ENCODE measurements around the gene AATK.

The AATK gene

GRCh38 chr17:81166033-81166492 lies at the start of gene AATK:
Gene AATK (minus strand): TSS chr17:81166221. CDS start chr17:81165992, 229 bp downstream.
- DNase-seq: no peak

DNA sequence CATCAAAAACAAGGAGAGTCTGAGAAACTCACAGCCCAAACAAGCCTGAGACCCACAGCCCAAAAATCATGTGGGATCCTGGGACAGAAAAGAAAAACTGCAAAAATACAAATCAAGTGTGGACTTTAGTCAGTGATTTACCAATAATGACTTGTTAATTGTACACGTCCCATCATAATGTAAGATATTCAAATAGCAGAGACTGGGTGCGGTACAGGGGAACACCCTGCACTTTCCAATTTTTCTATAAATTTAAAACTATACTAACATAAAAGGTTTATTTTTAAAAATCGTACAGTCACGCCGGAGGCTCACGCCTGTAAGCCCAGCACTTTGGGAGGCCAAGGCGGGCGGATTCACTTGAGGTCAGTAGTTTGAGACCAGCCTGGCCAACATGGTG lies 48.0 kb upstream of the AATK start:
- no peak for DNase-seq

DNA sequence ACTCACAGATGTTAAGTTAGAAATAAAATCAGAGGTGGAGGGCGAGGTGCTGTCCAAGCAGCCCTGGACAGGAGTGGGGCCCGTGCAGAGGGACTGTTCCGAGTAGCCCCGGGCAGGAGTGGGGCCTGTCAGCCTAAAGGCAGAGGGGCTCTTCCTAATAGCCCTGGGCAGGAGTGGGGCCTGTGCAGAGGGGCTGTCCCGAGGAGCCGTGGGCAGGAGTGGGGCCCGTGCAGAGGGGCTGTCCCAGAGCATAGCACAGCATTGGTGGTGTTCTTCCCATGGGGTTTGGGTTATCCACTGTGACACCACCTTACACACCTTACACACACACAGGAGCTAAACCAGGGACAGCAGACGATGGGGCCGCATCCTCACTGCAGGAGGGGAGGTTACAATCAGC lies 46.3 kb upstream of the AATK start:
- no peak for DNase-seq

DNA sequence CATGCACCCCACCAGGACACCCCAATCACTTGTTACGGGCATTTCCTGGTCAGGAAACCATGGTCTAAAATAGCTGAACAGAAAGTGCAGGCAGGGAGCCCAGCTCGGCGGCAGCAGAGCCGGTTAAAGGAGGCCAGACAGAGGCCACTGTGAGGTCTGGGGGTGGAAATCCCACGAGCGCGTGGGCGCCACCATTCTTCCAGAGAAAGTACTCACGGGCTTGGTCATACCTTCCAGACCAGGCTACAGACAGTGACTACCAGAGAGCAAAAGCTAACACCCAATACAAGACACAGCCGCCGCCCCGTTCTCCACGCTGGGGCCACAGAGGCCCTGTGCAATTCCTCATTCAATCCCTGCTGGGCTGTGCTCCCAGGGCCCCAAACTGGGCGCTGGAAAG lies 44.8 kb upstream of the AATK start:
- no peak for DNase-seq

GRCh38 chr17:81210466-81210865 lies 44.4 kb upstream of the AATK start:
- no peak for DNase-seq

GRCh38 chr17:81209141-81209540 lies 43.1 kb upstream of the AATK start:
- no peak for DNase-seq

DNA sequence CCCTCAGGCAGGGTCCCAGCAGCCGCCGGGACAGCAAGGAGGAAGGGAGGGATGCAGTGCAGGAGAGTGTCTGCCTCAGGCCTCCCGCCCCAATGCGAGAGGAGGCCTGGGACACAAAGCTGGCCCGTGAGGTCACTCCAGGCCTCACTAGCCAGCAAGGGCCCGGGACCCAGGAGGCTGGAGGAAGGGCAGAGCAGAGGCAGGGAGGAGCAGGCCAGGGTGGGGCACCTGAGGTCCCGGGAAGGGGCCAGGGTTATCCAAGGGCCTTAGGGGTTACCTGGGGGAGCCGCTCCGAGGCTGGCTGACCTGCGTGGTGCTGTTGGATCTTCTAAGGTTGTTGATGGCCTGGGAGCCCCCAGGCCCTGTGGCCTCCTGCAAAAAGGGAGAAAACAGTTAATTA lies 42.6 kb upstream of the AATK start:
- DNase-seq: no peak

DNA sequence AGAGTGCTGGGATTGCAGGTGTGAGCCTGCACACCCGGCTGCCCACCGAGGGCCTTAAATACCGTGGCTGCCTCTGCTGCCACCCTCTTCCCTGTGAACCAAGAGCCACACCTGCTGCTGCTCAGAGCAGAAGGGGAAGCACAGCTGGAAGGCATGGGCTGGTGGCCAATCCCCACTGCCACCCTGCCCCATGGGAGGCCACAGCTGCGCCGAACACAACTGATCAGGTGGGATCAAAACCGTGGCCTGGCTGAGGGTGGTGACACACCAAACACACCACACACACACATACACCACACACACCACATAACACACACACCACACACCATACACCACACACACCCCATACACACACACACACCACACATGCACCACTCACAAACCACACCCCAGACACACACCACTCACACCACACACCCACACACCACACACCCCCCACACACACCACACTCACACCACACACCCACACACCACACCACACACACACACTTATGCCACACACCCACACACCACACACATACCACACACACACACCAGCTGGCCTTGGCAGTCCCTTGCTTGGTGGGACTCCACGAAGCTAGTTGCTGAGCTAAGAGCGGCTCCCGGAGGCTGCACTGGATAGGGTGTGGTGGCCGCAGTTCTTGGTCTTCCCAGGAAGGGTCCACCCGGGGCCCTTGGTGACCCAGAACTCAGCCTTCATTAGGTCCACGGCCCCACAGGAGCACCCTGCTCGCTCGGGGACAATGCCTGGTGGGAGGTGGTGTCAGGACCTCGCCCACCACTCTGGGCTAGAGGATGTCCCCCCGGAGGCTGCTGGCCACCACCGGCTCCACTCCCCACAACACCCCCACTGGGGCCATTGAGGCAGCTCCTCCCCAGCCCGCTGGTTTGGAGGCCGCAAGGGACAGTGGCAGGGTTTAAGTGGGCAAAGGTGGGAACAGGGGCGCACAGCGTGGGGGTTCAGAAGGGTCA lies 41.9 kb upstream of the AATK start:
- no peak for DNase-seq

DNA sequence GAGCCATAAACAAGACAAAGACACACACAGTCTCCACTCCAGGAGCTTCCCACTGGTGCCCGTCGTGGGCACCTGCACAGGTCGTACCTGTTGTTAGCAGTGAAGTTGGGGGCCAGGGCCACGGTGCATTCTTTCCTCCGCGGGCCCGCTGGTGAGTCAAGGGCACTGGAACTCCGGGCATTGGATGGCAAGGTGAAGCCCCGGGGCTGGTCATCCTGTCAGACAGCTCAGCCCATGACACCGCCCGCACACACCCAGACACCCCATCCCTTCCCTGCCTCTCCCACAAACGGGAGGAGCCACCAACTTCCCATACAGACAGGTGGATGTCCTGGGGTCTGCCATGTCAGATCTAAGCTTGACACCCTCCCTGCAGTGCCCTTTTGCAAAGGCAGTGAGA lies 40.6 kb upstream of the AATK start:
- DNase-seq: no peak

GRCh38 chr17:81206166-81206565 lies 40.1 kb upstream of the AATK start:
- DNase-seq: no peak

DNA sequence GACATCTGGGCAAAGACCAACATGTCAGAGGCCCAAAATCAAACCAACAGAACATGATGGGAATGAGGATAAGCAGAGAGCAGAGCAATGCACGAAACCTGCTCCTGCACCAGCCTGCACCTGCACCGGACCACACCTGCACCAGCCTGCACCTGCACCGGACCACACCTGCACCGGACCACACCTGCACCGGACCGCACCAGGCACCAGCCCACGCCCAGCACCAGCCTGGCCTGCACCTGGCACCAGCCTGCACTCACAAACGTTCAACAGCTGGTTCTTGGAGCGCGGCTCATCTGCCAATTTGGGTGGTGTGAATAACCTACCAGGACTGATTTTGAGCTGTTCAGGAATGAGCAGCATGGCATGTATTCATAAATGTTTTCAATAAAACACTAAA lies 38.6 kb upstream of the AATK start:
- DNase-seq: no peak

- DNase-seq: no peak
Observed at GRCh38 chr17:81203136-81203535, 37.1 kb upstream of the AATK start.

DNA sequence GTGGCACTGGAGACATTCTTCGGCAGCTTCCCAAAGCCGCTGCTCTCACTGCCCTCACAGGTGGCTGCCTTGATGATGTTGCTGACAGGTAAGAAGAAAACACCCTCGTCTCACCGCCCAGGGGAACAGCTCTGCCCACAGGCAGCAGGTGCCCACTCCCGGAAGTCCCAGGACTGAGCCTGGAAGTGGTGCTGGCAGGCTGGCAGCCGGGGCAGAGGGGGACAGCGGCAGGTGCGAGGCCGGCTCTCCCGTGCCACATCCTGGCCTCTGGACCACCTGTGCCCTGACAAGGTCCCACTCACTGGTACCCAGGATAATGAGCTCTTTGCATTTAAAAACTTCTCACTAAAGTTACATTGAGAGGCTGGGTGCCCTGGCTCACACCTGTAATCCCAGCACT lies 36.3 kb upstream of the AATK start:
- DNase-seq: no peak

- DNase-seq: peak; percentile 40
Observed at GRCh38 chr17:81200695-81201580, 34.9 kb upstream of the AATK start.

DNA sequence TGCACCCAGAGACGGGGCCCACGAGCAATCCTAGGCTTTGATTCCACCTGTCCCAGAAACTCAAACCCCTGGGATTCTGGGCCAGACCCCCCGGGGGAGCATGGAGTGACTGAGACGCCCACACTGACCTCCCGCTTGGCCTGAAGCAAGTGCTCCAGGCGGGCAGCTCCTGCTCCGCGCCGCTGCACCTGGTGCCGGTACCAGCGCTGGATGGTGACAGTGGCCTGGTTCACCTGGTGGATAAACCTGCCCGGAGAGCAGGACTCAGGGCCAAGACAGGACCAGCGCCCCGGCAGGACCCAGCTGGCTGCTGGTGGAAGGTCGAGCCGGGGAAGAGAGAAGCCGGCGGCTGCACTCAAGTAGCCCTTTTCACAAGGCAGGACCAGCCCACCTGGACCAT lies 34.2 kb upstream of the AATK start:
- DNase-seq: no peak

DNA sequence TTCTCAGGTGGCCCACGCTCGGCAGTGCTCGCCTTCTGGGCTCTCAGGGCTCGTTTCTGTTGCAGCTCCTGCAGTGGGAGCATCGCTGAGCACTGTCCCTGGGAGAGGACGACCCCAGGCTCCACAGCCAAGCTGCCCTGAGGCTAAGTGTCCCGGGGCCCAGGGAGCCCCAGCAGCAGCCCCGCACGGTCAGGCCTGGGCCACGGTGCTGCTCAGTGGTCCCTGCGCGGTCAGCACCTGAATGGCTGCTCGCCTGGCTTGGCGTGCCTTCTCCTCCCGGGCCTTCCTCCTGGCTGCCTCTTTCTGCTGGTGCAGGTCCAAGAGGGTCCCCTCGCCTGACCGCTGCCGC lies 33.4 kb upstream of the AATK start:
- no peak for DNase-seq

DNA sequence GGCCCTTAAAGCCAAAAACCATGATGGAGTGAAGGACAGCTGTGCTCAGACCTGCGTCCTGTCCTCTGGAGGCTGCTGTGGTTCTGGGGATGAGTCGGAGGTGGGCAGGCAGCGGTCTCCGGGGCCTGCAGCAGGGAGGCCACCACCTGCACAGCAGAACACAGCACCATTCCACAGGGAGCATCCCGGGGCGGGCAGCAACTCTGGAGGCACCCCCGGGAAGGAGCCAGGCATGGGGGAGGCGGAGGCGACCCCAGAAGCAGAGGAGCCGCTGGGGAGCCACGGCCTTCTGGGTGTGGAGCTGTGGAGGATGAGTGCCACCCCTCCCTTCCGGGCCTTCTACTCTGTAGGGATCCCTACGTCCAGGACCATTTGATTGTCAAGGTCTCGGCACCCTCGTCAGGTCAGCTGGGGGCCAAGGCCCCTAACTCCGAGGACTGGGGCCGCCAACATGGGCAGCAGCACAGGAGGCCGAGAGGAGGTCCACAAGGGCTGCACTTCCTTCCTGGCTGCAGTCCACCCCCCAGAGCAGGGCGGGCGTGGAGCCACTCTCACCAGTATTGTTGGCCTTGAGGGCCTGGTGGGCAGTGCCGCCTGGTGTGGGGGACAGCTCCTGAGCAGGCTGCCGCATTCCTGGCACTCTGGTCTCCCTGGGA lies 32.9 kb upstream of the AATK start:
- no peak for DNase-seq

DNA sequence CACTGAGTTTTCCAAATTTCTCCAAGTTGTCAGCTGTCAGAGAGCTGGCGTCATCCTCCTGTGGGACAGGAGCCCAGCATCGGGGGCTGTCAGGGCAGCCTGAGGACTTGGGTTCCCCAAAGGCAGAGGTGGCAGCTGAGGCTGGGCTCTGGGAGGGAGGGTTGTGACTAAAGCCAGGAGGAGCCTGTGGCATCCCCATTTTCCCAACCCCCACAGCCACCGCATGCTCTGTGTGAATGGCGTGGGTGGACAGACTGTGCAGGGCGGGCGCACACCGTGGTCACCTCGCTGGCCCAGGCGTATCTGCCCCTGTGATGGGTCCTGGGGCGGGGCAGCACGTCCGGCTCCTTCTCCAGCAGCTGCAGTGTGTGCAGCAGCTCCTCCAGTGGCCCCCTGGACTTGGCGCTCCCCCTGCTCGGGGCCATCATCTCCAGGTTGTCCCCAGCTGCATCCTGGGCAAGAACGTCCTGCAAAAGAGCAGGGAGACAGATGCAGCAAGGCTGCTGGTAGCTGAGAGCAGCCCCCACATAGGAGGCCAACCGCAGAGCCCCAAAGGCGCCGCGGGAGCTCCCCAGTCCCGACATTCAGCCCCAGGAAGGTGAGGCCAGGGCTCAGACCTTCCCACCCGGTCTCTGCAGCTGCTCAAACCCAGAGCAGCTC lies 31.9 kb upstream of the AATK start:
- no peak for DNase-seq

DNA sequence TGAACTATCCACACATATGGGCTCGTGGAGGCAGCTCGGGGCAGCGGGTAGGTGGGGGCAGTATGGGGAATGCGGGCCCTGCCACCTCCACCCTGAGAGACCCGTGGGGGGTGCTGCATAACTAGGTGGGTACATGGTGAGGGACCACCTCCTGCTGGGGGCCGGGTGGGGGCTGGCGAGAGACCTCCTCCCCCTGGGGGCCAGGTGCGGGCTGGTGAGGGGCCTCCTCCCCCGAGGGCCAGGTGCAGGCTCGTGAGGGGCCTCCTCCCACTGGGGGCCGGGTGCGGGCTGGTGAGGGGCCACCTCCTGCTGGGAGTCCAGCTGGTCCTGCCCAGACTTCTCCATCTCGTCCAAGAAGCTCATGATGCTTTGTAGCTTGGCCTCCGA lies 31.4 kb upstream of the AATK start:
- no peak for DNase-seq

- DNase-seq: no peak
Observed at GRCh38 chr17:81196505-81197408, 30.7 kb upstream of the AATK start.

DNA sequence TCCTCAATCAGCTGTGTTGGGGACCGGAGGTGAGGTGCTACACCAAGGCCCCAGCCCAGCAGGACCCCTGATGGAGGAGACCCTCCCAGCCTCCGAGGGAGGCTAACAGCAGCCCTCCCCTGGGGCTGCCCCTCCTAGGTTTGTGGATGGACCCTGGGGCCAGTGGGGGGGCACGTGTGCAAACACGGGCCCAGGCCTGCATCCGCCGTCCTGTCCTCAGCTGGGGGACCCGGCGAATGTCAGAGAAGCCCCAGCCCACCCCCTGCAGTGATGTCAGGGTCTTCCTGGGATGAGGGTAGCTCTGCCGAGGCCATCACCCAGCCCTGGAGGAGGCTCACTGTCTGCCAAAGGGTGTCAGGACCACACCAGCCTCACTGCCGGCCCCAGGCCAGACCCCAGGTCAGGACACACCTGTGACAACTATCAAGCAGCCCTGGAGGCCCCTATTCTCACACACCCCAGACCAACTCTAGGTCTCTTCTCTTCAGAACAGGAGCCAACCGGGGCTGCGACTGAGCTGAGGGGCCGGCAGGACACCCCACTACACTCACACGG lies 30.0 kb upstream of the AATK start:
- no peak for DNase-seq

All from stimulated activated CD4-positive, alpha-beta T cell treated with anti-CD3 and anti-CD28 coated beads, Interleukin-15, amount 100 ng/mL, for 24 hours (primary cell).